Activated CD8-positive, alpha-beta memory T cell treated with anti-CD3 and anti-CD28 coated beads, Interleukin-2, amount 50 U/mL, for 4 hours (primary cell): ENCODE data around the gene IL24.

Source experiments
- DNase-seq: peaks from one replicate; pipeline ENCODE4 v3.0.0-alpha.2; 2020

IL24 gene

GRCh38 chr1:206929524-206929923 is 32.3 kb downstream of the IL24 start:
- no peak for DNase-seq

DNA sequence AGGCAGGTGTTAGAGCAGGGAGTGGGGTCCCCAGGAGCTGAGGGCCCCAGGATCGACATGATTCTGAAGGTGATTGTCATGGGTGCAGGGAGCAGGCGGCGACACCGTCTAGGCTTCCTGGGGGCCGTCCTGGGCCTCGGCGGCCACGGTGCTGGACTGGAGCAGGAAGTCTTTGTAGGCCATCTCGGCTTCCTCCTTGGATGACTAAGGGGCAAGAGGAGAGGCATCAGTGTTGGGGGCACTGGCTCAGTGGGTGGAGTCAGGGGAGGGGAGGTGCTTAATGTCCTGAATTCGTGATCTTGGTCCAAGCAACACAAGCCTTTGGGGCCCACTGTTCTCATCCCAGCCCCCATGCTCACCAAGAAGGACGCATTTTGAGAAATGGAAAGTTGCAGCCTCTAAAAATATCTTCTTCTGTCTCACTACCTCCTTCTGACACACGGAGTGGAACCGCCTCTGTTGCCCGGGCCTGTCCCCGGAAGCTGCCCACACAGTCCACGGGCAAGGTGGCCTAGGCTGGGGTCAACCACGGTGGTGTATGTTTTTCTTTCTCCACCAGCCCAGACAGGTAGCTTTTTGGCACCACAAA is 33.1 kb downstream of the IL24 start:
- peak; percentile 47 for DNase-seq

DNA sequence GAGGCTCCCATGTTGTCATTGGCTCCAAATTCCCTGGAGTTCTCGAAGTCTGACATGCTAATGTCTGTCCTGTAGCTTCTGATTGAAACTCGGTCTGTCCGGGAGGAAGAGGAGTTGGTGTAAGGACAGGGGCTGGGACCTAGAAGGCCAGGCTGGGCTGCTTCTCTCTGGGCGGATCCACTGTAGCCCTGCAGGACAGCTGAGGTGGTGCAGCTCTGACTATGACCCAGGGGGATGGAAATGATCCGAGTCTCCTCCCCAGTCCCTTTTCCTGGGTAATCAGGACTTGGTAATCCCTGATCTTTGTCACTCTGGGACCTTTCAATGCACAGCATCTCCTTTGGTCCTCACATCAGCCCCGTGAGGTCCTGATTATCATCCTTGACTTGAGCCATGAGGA is 34.5 kb downstream of the IL24 start:
- no peak for DNase-seq

DNA sequence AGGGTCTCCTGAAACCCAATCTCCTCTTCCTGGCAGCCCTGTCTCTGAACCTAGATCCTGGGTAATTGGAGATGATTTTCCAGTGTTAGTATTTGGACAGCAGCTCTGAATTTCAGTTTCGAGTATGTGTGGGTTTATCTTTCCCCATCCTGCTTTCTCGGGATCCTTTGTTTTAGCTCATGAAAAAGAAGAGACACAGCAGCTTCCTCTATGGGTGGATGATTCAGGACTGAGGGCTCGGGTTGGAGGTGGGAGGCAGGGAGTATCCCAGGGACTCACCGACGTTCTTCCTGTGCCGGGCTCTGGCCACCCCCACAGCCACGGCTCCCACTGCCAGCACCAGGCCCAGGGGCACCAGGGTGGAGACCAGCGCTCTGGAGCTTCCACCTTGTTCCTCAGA is 34.9 kb downstream of the IL24 start:
- no peak for DNase-seq

DNA sequence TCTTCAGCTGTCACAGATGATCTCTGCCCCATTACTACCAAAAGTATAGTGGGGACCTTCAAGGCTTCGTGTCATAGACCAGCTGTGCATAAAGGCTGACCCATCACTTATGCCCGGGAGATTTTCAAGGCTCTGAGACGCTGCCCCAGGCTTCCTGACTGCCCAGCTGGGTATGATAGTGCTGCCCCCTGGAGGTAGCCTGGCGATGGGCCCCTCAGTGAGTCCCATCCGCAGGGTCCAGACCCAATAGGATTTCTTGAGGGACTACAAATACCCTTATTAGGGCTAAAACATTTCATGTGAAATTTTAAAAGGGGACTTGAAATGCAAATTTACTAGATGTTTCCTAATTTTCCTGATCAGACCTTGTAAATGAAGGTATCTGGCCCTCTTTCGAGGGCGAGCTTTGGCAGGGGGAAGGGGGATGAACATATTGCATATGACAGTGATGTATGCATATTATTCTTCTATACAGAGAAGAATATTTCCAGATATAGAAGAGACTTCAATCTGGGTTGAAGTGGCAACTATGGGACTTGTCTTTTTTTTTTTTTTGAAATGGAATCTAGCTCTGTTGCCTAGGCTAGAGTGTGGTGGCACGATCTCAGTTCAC is 36.2 kb downstream of the IL24 start:
- DNase-seq: peak; percentile 76

DNA sequence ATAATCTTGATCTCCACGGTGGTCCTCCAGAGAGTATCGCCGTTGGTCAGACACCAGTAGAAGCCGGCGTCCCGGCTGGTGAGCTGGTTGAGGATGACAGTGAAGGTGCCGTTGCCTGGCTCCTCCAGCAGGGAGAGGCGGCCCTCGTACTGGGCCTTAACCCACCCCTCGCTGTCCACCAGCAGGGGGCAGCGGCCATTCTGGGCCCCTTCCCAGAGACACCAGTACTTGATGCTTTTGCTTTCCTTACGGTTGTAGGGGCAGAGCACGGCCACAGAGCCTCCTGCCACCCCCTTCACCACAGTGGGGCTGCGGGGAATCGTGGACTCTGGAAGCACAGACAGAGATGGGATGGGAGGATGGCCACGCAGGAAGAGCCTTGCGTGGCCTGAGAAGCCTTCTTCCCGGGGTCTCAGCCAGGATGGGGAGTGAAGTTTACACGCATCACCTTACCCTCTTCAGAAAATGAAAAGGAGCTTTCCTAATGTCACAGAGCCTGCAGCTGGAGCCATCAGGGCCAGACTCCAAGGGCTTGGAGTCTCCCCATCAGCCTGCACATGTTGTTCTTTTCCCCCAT is 38.3 kb downstream of the IL24 start:
- peak; percentile 37 for DNase-seq

GRCh38 chr1:206937425-206937824 is 40.2 kb downstream of the IL24 start:
- DNase-seq: no peak

DNA sequence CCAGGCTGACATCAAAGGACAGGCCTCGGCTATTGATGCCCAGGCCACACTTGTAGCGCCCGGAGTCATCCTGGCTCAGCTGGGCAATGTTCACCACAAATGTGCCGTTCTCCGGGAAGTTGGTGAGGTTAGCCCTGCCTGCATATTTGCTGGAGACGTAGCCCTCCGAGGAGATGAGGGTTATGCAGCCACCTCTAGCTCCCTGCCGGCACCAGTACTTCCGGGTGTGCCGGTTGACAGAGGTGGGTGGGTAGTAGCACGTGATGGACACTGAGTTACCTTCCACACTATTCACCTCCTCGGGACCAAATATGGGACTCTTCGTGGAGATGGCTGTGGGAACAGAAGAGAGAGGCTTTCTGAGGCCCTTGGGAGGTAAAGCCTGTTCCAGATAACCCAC is 41.9 kb downstream of the IL24 start:
- DNase-seq: no peak

GRCh38 chr1:206939841-206940587 is 42.8 kb downstream of the IL24 start:
- no peak for DNase-seq

DNA sequence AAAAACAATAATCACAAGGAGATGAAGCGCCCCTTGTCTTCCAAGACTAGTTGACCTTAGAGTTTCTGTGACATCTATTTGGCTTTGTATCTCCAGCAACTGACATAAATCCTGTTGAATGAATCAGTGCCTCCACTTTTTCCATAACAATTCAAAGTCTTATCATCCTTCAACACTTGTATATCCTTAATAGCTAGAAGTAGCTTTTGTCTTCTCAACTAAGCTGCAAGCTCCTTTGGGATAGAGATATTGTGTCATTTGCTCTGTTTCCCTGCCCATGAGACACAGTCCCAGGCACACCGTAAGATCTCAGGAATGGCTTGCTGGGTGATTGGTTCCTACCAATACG is 43.3 kb downstream of the IL24 start:
- no peak for DNase-seq

GRCh38 chr1:206941766-206942418 is 44.6 kb downstream of the IL24 start:
- DNase-seq: no peak

GRCh38 chr1:206944703-206945102 is 47.5 kb downstream of the IL24 start:
- no peak for DNase-seq

- no peak for DNase-seq
Measured at GRCh38 chr1:206945779-206946178, 48.5 kb downstream of the IL24 start.

DNA sequence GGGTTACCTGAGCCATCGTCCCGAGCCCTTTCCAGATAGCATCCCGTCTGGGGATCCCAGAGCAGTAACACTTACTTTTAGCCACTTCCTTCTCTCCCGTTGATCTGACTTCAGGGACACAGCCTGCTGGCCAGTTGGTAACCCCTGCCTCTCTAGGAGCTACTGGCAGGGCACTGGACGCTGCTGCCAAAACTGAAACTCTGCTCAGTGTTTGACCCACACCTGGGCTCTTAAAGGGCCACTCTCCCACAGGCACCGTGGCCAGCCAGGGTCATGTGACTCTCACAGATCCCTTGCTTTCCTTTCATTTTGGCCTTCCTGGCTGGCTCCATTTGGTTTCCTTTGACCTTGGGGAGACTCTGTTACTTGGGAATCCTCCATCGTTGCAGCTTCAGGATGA is 49.0 kb downstream of the IL24 start, which contains the start of gene PIGR:
PIGR (minus strand) TSS at position 206 of the 400 bp plus-strand sequence. CDS start 5,935 bp downstream, outside the sequence.
- no peak for DNase-seq

- no peak for DNase-seq
Measured at GRCh38 chr1:206947255-206947654, 50.0 kb downstream of the IL24 start.

DNA sequence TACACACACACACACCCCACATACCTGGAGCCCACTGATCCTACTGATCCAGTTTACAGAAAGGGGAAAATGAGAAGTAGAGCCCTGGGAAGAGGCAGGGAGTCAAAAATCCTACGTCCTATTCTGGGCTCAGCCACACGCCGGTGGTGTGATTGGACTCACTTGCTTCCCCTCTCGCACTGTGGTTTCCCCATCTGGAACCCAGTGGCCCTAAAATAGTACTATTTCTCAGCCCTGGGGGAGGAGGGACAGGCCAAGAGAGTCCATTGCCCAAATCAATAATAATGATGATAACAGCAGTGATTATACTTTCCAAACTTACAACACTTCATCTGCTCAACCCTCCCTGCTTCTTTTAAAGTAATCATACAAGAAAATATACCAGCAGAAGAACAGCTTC is 52.0 kb downstream of the IL24 start:
- no peak for DNase-seq

GRCh38 chr1:206949641-206950040 is 52.4 kb downstream of the IL24 start:
- DNase-seq: no peak

DNA sequence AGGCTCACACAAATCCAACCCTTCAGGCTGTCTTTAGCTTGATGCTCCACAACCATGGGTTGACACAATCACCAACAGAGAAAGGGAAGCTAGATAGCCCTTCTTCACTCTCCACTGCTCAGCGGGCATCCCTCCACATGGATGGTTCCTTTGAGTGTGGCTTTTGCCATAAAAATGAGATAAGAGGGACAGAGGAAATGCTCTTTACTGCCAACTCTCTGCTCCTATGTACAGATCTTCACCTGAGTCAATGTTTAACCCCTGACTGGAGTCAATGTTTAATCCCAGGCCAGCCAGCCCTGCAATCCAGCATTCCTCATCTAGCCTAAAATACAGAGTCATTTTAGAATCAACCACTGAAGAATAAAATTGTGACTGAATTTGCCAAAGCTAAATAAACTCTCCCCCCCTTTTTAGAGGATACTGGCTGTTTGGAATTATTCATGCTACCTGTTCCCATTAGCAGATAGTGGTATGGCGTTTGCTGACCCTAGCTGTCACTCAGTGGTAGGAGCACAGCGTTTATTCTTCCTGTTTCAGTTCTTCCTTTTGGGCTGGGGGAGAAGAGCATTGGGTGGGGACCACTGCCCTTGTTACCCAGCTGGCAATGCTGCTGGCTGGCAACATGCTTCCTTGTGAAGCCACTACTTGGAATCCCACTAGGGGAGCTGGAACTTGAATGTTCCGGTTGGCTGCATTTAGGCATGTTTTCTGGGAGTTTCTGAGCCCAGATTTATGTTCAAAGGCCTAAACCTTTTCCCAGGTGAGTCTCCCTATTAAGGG is 54.3 kb downstream of the IL24 start:
- no peak for DNase-seq

- no peak for DNase-seq
Measured at GRCh38 chr1:206952171-206952570, 54.9 kb downstream of the IL24 start.

DNA sequence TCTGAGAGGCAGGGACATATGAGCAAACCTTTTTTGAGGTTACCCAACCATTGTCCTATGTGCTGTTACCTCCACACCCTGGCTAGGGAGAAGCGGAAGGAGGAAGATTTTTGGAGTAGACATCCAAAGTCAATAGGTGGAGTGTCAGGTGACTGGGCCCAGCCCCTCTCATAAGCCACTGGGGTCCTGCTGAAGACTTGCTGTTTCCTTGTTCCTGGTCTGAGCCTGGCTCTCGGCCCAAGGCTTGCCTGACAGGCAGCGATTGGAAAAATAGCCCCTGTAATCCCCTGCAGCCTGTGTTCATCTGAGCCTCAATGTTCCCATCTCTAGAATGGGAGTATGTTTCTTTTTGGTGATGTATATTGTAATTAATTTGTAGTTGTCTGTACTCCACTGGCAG is 55.9 kb downstream of the IL24 start:
- no peak for DNase-seq

DNA sequence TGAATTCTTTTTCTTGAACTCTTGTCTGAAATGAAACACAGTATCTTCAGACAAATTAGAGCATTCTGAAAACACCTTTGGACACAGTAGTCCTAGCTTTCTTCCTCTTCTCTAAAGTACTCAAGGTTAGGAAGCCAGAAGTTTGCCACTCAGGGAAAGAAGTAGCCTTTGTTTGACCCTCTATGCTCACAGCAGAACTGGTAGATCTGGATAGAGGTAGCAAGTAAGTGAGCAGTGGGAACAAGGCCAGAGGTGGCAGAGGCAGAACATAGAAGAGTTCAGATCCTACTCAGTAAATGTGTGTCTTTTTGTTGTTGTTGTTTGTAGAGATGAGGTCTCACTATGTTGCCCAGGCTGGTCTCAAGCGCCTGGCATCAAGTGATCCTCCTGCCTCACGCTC is 56.4 kb downstream of the IL24 start:
- no peak for DNase-seq
